ENCODE data around the gene USP22. TPM values are rescaled to one million over a fixed set of nuclear protein-coding genes. Genes with fewer than 3 reads are reported as not detected.

The USP22 gene
- total and polyA plus RNA-seq, 2 of the 8 experiments (the other 6 are each of a cell fraction or from before 2014, with no cell fraction given) = 221 to 316 TPM

DNA sequence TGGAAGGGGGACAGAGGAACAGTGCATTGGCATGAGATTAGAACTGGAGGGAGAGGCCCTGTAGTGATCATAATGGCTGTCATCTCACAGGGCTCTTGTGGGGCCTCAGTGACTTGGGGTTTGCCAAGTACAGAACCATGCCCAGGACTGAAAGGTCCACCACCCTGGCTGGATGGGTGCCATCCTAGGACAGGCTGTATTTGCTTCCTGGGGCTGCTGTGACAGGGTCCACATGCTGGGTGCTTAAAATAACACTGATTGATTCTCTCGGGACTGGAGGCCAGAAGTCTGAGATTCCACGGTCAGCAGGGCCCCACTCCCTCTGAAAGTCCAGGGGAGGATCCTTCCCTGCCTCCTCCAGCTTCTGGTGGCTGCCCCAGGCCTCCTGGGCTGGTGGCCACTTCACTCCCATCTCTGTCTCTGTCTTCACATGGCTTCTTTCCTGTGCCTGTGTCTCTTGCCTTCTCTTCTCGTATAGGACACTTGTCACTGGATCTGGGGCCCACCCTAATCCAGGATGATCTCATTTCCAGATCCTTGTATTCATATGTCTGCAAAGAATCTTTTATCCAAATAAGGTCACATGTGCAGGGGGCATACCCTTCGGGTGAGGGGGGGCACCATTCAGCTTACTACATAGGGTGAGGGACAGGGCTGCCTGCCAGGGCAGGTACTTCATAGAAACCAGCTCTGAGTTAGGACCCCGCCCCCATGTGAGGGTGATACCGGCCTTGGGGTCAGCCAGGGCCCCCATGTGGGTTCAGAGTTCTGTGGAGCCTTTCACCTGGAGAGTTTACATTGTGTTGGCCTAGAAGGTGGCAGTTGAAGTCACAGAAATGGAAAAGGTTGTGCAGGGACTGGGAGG lies 52.6 kb downstream of the USP22 start:
- FAIRE-seq (no peak), DNase-seq (ENCODE audit: low read depth in 1 of 2, low spot score in 2 of 2) (no peak)
- POLR2A ChIA-PET (ENCODE audit: partially characterized antibody) = interaction anchor here (1.5 kb wide), 1 partner anchor 243 kb away, joined by 3 read pairs; no protein-coding TSS in a partner anchor
- H3K4me3 ChIP-seq (ENCODE audit: extremely low read depth in 1 of 4, insufficient read depth in 2 of 4, low read depth in 3 of 4, low read length in 4 of 4) = no peak overlapping the region
- peaks cover 0 to 5% of the 10 kb centered on the region in 2 experiments; a peak in 1 of 4 replicates for H3K9me3 ChIP-seq (ENCODE audit: insufficient read depth in 2 of 2, low read depth in 1 of 2, low read length in 1 of 2)
- no peaks in the 10 kb centered on the region for H3K79me2 ChIP-seq (ENCODE audit: control insufficient read depth in 1 of 2, insufficient read depth in 2 of 2, low read length in 2 of 2)
- no peak overlapping the region for H3K23ac ChIP-seq (ENCODE audit: insufficient read length)
- H3K14ac ChIP-seq (ENCODE audit: insufficient read length) = no peak overlapping the region
- 83% methylated on average over 6 of the region's 6 CpGs; no CpG with 5 or more reads in 1 of the 2 experiments for WGBS, 2 experiments (ENCODE audit: extremely low coverage in 1 of 2, insufficient coverage in 1 of 2, insufficient read length in 1 of 2, insufficient replicate concordance in 2 of 2, low coverage in 1 of 2, low lambda C conversion rate in 2 of 2, missing lambda C conversion rate in 1 of 2)
- TF ChIP-seq HDAC2 (IDR thresholded peaks at IDR 0.05; ENCODE audit: borderline replicate concordance in 1 of 2, low read depth in 2 of 2, low read length in 2 of 2) (no peak), CHD2 (IDR thresholded peaks at IDR 0.05; ENCODE audit: low read length) (no peak), KDM4A (IDR thresholded peaks at IDR 0.05; ENCODE audit: low read depth, low read length, severe bottlenecking) (no peak), SIN3A (conservative IDR thresholded peaks at IDR 0.05 in 1 of 2, IDR thresholded peaks at IDR 0.05 in 1 of 2; ENCODE audit: low read depth in 1 of 2, low read length in 2 of 2) (no peak), BCL11A (IDR thresholded peaks at IDR 0.05; ENCODE audit: low read depth in 2 of 2, low read length in 2 of 2) (no peak), CEBPB (IDR thresholded peaks at IDR 0.05; ENCODE audit: low read depth, low read length) (no peak), POLR2A (IDR thresholded peaks at IDR 0.05; ENCODE audit: control extremely low read depth in 1 of 2, low read depth in 2 of 2, low read length in 2 of 2) (no peak), EP300 (IDR thresholded peaks at IDR 0.05; ENCODE audit: borderline replicate concordance in 1 of 2, low read depth in 2 of 2, low read length in 2 of 2) (no peak), ZNF274 (IDR thresholded peaks at IDR 0.05; ENCODE audit: borderline replicate concordance, extremely low read depth, low read length) (no peak), JUN (IDR thresholded peaks at IDR 0.05; ENCODE audit: low read depth, low read length) (no peak), FOSL1 (IDR thresholded peaks at IDR 0.05; ENCODE audit: insufficient read depth, low read depth, low read length) (no peak)
- H2AFZ ChIP-seq (ENCODE audit: low read length) = no peak overlapping the region
- no peaks in the 10 kb centered on the region for H3K79me1 ChIP-seq (ENCODE audit: low read depth, low read length)
- H2BK5ac ChIP-seq (ENCODE audit: low read depth, low read length) = no peak overlapping the region
- no peaks in the 10 kb centered on the region for H3K27me3 ChIP-seq (replicated peaks in 1 of 4; ENCODE audit: control insufficient read depth in 3 of 4, extremely low read depth in 1 of 4, insufficient read depth in 3 of 4, low read length in 3 of 4)
- no peaks in the 10 kb centered on the region for H3K23me2 ChIP-seq (ENCODE audit: low read depth, low read length)
- H3K36me3 ChIP-seq (ENCODE audit: control insufficient read depth in 2 of 4, insufficient read depth in 4 of 4, low read length in 3 of 4) = no peaks in the 10 kb centered on the region; a peak in 1 of 8 replicates
- H3K9ac ChIP-seq (replicated peaks in 1 of 4; ENCODE audit: extremely low read depth in 1 of 4, low read depth in 3 of 4, low read length in 3 of 4) = no peak overlapping the region
- no peak overlapping the region for H2AK5ac ChIP-seq (ENCODE audit: low read depth, low read length)
- H3K4me2 ChIP-seq (ENCODE audit: insufficient read depth in 1 of 2, low read depth in 2 of 2, low read length in 2 of 2) = no peak overlapping the region
- 0 out of 2 replicates have a peak overlapping the region, but pooled peaks have one; percentile 9 for H2BK12ac ChIP-seq (ENCODE audit: low read depth, low read length)
- no peak overlapping the region for H3K27ac ChIP-seq (ENCODE audit: low read depth, low read length)
- CTCF ChIA-PET (ENCODE audit: partially characterized antibody) = interaction anchor here (0.5 to 1.8 kb wide), 2 partner anchors 9 to 220 kb away, joined by 3 to 8 read pairs; no protein-coding TSS in a partner anchor
- H3K4me1 ChIP-seq (replicated peaks in 1 of 4; ENCODE audit: control insufficient read depth in 3 of 4, insufficient read depth in 4 of 4, low read length in 3 of 4) = peaks cover 0 to 5% (median under 1%) of the 10 kb centered on the region in 4 experiments; a peak in 3 of 7 replicates
- no peak overlapping the region for H4K91ac ChIP-seq (replicated peaks; ENCODE audit: insufficient read length, low read length)
- no peak overlapping the region for H3K18ac ChIP-seq (ENCODE audit: extremely low read depth, low read length)
- no peak overlapping the region for H2BK20ac ChIP-seq (ENCODE audit: low read length)
- no peak overlapping the region for H2BK120ac ChIP-seq (replicated peaks; ENCODE audit: low read depth, low read length)
- no peaks in the 10 kb centered on the region for H4K20me1 ChIP-seq (replicated peaks in 1 of 2; ENCODE audit: control insufficient read depth in 1 of 2, insufficient read depth in 2 of 2, low read length in 2 of 2)
- H3K56ac ChIP-seq (replicated peaks; ENCODE audit: insufficient read length, low read depth, low read length) = no peak overlapping the region
- no peak overlapping the region for H4K5ac ChIP-seq (ENCODE audit: insufficient read length, low read depth, low read length)
- H3K4ac ChIP-seq (replicated peaks; ENCODE audit: insufficient read length, low read depth, low read length) = no peak overlapping the region
- no peak overlapping the region for H4K8ac ChIP-seq (ENCODE audit: extremely low read depth, insufficient read depth, low read length)
- no peak overlapping the region for H2BK15ac ChIP-seq (ENCODE audit: low read length)

Measured in H1 (cell line).